ENCODE data around the gene VASP.

The VASP gene

DNA sequence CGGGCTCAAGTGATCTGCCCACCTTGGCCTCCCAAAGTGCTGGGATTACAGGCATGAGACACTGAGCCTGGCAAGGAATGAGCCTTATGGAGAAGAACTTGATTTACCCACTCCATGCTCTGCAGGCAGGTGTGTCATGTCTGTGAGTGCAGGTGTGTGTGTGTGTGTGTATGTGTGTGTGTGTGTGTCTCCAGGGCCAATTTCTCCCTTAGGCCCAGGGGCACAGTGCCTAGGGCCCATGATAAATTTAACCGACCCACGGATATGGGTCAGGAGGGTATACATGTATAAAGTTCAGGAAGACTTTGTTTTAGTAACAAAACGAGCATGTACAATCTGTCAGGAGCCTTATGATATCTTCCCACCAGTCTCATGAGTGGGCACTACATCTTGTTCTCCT lies 44.0 kb upstream of the VASP start:
- Histone ChIP-seq H3K9me3 (ENCODE audit: insufficient read depth, low read length) (no peaks in the 10 kb centered on the region), H3K27me3 (ENCODE audit: low read depth, low read length) (peaks cover 13% of the 10 kb centered on the region), H2AFZ (ENCODE audit: low read depth, low read length) (no peak overlapping the region), H4K20me1 (ENCODE audit: insufficient read depth, low read length) (peaks cover 4% of the 10 kb centered on the region; the same call in 1 of the 2 replicates), H3K27ac (ENCODE audit: low read length) (no peak overlapping the region), H3K4me2 (ENCODE audit: low read length) (no peak overlapping the region), H3K4me1 (ENCODE audit: low read length) (peaks cover 7% of the 10 kb centered on the region), H3K79me2 (ENCODE audit: low read length) (no peaks in the 10 kb centered on the region), H3K36me3 (replicated peaks; ENCODE audit: low read depth, low read length) (no peaks in the 10 kb centered on the region), H3K4me3 (ENCODE audit: low read length) (no peak overlapping the region), H3K9ac (ENCODE audit: low read length) (no peak overlapping the region)
- no peak for TF ChIP-seq EZH2phosphoT487 (IDR thresholded peaks at IDR 0.05; ENCODE audit: low read depth)
- TF ChIP-seq, protein P1, sequence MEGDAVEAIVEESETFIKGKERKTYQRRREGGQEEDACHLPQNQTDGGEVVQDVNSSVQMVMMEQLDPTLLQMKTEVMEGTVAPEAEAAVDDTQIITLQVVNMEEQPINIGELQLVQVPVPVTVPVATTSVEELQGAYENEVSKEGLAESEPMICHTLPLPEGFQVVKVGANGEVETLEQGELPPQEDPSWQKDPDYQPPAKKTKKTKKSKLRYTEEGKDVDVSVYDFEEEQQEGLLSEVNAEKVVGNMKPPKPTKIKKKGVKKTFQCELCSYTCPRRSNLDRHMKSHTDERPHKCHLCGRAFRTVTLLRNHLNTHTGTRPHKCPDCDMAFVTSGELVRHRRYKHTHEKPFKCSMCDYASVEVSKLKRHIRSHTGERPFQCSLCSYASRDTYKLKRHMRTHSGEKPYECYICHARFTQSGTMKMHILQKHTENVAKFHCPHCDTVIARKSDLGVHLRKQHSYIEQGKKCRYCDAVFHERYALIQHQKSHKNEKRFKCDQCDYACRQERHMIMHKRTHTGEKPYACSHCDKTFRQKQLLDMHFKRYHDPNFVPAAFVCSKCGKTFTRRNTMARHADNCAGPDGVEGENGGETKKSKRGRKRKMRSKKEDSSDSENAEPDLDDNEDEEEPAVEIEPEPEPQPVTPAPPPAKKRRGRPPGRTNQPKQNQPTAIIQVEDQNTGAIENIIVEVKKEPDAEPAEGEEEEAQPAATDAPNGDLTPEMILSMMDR (IDR thresholded peaks at IDR 0.05; ENCODE audit: low read depth, low read length), result no peak

DNA sequence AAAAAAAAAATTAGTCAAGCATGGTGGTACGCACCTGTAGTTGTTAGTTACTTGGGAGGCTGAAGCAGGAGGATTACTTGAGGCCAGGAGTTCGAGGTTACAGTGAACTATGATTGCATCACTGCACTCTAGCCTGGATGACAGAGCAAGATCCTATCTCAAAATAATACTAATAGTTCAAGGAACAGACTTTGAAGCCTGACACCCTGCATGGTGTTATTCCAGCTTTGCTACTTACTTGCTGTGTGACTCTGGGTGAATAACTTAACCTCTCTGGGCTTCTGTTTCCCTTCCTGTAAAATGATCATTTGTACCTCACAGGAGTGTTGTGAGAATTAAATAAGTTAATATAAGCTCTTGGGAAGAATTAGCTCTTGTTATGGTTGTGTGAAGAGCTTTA lies 43.0 kb upstream of the VASP start:
- Histone ChIP-seq H3K27ac (ENCODE audit: low read length) (no peak overlapping the region), H3K4me3 (ENCODE audit: low read length) (no peak overlapping the region), H3K27me3 (ENCODE audit: low read depth, low read length) (peaks cover 13% of the 10 kb centered on the region), H4K20me1 (ENCODE audit: insufficient read depth, low read length) (peaks cover 7% of the 10 kb centered on the region; the same call in 1 of the 2 replicates), H3K9me3 (ENCODE audit: insufficient read depth, low read length) (no peaks in the 10 kb centered on the region), H3K9ac (ENCODE audit: low read length) (no peak overlapping the region), H3K4me2 (ENCODE audit: low read length) (no peak overlapping the region), H3K79me2 (ENCODE audit: low read length) (no peaks in the 10 kb centered on the region), H3K4me1 (ENCODE audit: low read length) (peaks cover 11% of the 10 kb centered on the region), H3K36me3 (replicated peaks; ENCODE audit: low read depth, low read length) (no peaks in the 10 kb centered on the region), H2AFZ (ENCODE audit: low read depth, low read length) (no peak overlapping the region)
- TF ChIP-seq, protein P1 (IDR thresholded peaks at IDR 0.05; ENCODE audit: low read depth, low read length), result no peak

GRCh38 chr19:45464852-45465441 lies 42.3 kb upstream of the VASP start:
- no peak overlapping the region for H3K4me3 ChIP-seq (ENCODE audit: low read length)
- H4K20me1 ChIP-seq (ENCODE audit: insufficient read depth, low read length), result peaks cover 7% of the 10 kb centered on the region; the same call in 1 of the 2 replicates
- peaks cover 13% of the 10 kb centered on the region for H3K27me3 ChIP-seq (ENCODE audit: low read depth, low read length)
- H3K27ac ChIP-seq (ENCODE audit: low read length), result no peak overlapping the region
- H3K4me1 ChIP-seq (ENCODE audit: low read length), result peaks cover 13% of the 10 kb centered on the region
- no peak overlapping the region for H3K4me2 ChIP-seq (ENCODE audit: low read length)
- no peaks in the 10 kb centered on the region for H3K36me3 ChIP-seq (replicated peaks; ENCODE audit: low read depth, low read length)
- TF ChIP-seq EZH2phosphoT487 (IDR thresholded peaks at IDR 0.05; ENCODE audit: low read depth), result no peak
- TF ChIP-seq, protein P1 (IDR thresholded peaks at IDR 0.05; ENCODE audit: low read depth, low read length), result no peak
- H2AFZ ChIP-seq (ENCODE audit: low read depth, low read length), result no peak overlapping the region
- no peaks in the 10 kb centered on the region for H3K9me3 ChIP-seq (ENCODE audit: insufficient read depth, low read length)
- no peaks in the 10 kb centered on the region for H3K79me2 ChIP-seq (ENCODE audit: low read length)
- H3K9ac ChIP-seq (ENCODE audit: low read length), result no peak overlapping the region

GRCh38 chr19:45467115-45467455 lies 40.2 kb upstream of the VASP start:
- no peaks in the 10 kb centered on the region for H3K36me3 ChIP-seq (replicated peaks; ENCODE audit: low read depth, low read length)

More at GRCh38 chr19:45467115-45467455, 40.2 kb upstream of the VASP start:
- TF ChIP-seq, protein P1 (IDR thresholded peaks at IDR 0.05; ENCODE audit: low read depth, low read length), result no peak
- no peak for TF ChIP-seq EZH2phosphoT487 (IDR thresholded peaks at IDR 0.05; ENCODE audit: low read depth)
- Histone ChIP-seq H3K4me1 (ENCODE audit: low read length) (peaks cover 18% of the 10 kb centered on the region), H3K27me3 (ENCODE audit: low read depth, low read length) (peaks cover 15% of the 10 kb centered on the region), H3K9ac (ENCODE audit: low read length) (peak overlapping the region; percentile 44), H3K79me2 (ENCODE audit: low read length) (no peaks in the 10 kb centered on the region), H3K9me3 (ENCODE audit: insufficient read depth, low read length) (no peaks in the 10 kb centered on the region), H3K27ac (ENCODE audit: low read length) (no peak overlapping the region), H4K20me1 (ENCODE audit: insufficient read depth, low read length) (peaks cover 7% of the 10 kb centered on the region; the same call in 1 of the 2 replicates), H2AFZ (ENCODE audit: low read depth, low read length) (peak overlapping the region; percentile 83), H3K4me3 (ENCODE audit: low read length) (peak overlapping the region; percentile 81), H3K4me2 (ENCODE audit: low read length) (peak overlapping the region; percentile 80)

All from OCI-LY3 (cell line).